BE2C (cell line): ENCODE measurements around the gene PNMA1.

Source experiments
- DNase-seq: peaks from one replicate; pipeline ENCODE4 v3.0.0-alpha.2; 2020
- H3K27me3 ChIP-seq: fragments of 250-450 bp; sonication (Bioruptor Pico); 2 replicates; pipeline ENCODE4 v1.5.1; 2020; ENCODE audit warnings: mild to moderate bottlenecking
- H3K36me3 ChIP-seq: fragments of 250-450 bp; sonication (Bioruptor Pico); 2 replicates; pipeline ENCODE4 v1.5.1; 2020; ENCODE audit warnings: mild to moderate bottlenecking
- H3K4me1 ChIP-seq: fragments of 250-450 bp; sonication (Bioruptor Pico); 2 replicates; pipeline ENCODE4 v1.5.1; 2020
- H3K4me3 ChIP-seq: 2 replicates; pipeline ENCODE4 v1.5.1; 2011; ENCODE audit warnings: low read depth, low read length
- H3K9me3 ChIP-seq: fragments of 250-450 bp; sonication (Bioruptor Pico); 2 replicates; pipeline ENCODE4 v1.5.1; 2020
- TF ChIP-seq, protein P1 (sequence below): IDR thresholded peaks from 2 replicates; pipeline ENCODE4 v1.5.1; 2012; ENCODE audit warnings: mild to moderate bottlenecking, low read depth, low read length

PNMA1 gene

DNA sequence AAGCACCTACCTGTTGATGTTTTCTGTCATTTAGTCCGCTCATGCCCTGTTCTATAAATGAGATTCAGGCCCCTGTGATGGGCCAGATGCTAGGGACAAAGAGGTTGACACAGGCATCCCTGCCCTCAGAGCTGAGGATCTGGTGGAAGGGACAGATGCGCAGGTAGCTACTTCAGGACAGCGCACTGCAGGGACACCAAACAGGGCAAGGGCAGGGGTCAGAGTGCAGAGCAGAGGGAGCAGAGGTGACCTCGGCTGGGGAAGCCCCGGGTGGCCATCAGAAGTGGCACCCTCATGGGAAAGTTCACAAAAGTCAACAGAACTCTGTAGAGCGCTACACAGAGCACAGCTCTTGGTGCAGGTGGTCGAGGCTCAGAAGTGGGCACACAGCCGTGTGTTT, 5.6 kb upstream of the PNMA1 start:
- TF ChIP-seq, protein P1, sequence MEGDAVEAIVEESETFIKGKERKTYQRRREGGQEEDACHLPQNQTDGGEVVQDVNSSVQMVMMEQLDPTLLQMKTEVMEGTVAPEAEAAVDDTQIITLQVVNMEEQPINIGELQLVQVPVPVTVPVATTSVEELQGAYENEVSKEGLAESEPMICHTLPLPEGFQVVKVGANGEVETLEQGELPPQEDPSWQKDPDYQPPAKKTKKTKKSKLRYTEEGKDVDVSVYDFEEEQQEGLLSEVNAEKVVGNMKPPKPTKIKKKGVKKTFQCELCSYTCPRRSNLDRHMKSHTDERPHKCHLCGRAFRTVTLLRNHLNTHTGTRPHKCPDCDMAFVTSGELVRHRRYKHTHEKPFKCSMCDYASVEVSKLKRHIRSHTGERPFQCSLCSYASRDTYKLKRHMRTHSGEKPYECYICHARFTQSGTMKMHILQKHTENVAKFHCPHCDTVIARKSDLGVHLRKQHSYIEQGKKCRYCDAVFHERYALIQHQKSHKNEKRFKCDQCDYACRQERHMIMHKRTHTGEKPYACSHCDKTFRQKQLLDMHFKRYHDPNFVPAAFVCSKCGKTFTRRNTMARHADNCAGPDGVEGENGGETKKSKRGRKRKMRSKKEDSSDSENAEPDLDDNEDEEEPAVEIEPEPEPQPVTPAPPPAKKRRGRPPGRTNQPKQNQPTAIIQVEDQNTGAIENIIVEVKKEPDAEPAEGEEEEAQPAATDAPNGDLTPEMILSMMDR = no peak
- Histone ChIP-seq H3K9me3 (no peaks in the 10 kb centered on the region), H3K4me1 (peaks cover 19% of the 10 kb centered on the region), H3K36me3 (peaks cover 64% of the 10 kb centered on the region), H3K4me3 (no peak overlapping the region), H3K27me3 (no peaks in the 10 kb centered on the region)
- DNase-seq = no peak

DNA sequence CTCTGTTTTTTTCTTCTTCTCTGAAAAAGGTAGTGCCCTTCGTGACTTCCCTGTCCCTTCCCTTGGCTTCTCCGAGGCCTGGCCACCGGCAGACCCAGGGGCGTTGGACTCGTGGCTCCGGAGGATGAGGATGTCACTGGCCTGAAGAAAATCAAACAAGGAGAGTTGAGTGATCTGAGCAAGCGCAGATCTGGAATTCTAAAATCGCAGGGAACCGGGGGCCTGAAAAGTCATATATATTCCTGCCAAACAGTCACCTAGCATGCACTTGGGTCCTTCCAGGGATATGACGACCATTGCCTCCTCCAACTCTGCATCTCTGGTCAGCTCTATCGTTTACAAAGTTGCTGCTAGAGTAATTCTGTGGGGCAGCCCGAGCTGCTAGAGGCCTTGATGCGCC, 5.2 kb upstream of the PNMA1 start:
- peaks cover 19% of the 10 kb centered on the region for H3K4me1 ChIP-seq
- TF ChIP-seq, protein P1 = no peak
- DNase-seq = no peak
- no peaks in the 10 kb centered on the region for H3K27me3 ChIP-seq
- no peak overlapping the region for H3K4me3 ChIP-seq
- peaks cover 60% of the 10 kb centered on the region for H3K36me3 ChIP-seq
- no peaks in the 10 kb centered on the region for H3K9me3 ChIP-seq

DNA sequence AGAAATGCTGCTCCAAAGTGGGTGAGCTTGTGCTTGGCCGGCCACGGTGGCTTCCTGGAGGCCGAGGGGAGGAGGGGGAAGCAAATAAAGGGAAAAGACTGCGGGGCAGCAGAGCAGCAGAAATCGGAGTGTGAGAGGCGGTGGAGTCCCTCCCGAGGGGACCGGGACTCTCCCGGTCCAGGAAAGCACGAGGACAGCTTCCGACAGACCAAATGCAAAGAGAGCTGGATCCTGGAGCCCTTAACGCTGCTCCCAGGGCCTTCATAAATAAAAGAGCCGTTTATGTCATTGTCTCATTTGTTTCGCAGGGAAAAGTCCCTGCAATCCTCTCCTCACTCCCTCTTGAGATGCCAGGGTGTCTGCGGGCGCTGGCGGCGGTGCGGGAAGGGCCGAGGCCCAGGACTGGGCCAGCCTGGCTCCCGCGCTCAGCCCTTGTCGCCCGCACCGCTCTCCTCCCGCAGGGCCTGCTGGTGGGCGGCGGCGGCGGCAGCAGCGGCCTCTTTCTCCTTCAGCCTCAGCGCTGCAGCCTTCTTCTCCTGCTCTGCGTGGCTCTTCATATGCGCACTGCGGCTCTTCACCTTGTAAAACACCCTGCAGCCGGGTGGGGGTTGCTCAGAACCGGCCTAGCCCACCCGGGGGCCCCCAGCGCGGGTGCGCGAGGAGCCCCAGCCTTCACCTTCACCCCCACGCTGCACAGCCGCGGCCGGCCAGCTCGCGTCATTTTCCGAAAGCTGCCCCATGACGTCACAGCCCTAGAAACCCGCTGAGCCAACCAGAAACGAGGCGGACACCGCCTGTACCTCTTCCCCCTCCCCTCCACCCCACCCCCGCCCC, 4.5 kb upstream of the PNMA1 start:
- H3K36me3 ChIP-seq = peaks cover 53% of the 10 kb centered on the region
- no peaks in the 10 kb centered on the region for H3K27me3 ChIP-seq
- no peaks in the 10 kb centered on the region for H3K9me3 ChIP-seq
- no peak for DNase-seq
- TF ChIP-seq, protein P1 = no peak
- peaks cover 15% of the 10 kb centered on the region for H3K4me1 ChIP-seq
- H3K4me3 ChIP-seq = no peak overlapping the region

DNA sequence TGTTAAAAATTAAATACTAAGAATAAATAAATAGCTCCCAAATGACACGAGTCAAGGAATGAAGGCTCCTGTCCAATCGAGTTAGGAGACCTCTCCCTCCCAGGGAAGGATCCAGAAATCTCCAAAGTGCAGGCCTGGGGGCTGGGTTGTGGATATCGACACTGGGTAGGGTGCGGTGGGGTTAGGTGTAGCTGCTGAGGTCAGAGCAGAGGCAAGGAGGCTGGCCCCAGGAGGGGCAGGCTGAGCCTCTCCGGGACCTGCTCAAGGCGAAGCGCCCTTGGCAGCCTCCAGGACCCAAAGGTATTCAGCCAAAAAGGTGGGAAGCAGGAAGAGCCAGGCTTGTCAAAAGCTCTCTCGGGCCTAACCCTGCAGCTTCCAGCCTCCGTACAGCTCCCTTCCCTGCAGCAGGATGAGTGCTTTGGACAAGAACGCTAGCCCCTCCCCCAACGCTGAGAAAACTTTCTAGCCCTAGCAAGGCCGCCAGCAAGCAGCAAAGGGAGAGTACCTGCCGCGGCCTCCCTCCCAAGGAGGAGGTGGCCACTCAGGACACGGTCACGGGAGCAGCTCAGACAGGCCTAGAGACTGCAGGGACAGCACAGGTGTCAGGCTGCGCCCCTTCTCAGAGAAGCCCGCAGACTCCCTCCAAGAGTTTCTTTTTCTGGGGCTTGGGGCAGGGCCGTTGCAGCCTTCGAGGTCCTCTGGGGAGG, 3.7 kb upstream of the PNMA1 start:
- no peaks in the 10 kb centered on the region for H3K9me3 ChIP-seq
- DNase-seq = no peak
- peaks cover 46% of the 10 kb centered on the region for H3K36me3 ChIP-seq
- no peaks in the 10 kb centered on the region for H3K27me3 ChIP-seq
- H3K4me3 ChIP-seq = no peak overlapping the region
- H3K4me1 ChIP-seq = peaks cover 15% of the 10 kb centered on the region
- TF ChIP-seq, protein P1 = no peak

DNA sequence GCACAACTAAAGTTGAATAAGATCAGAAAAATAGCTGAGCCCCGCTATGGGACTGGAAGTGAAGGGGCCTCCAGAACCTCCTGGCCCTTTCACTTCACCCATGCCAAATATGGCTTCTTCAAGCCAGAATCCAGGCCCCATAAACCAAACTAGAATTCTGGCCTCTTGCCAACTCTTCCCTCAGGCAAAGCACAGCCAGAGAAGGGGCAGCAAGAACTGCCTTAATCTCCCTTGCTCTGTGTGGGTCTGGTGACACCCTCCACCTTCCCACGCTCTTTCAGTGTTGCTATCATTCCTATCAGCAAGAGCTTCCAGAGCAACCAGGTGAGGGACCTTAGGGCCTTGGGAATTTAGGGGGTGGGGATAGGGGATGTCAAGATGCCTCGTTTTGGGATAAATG, 3.1 kb upstream of the PNMA1 start:
- DNase-seq = peak; percentile 79
- TF ChIP-seq, protein P1 = no peak
- no peak overlapping the region for H3K4me3 ChIP-seq
- H3K4me1 ChIP-seq = peaks cover 15% of the 10 kb centered on the region
- H3K36me3 ChIP-seq = peaks cover 40% of the 10 kb centered on the region
- no peaks in the 10 kb centered on the region for H3K27me3 ChIP-seq
- H3K9me3 ChIP-seq = no peaks in the 10 kb centered on the region

DNA sequence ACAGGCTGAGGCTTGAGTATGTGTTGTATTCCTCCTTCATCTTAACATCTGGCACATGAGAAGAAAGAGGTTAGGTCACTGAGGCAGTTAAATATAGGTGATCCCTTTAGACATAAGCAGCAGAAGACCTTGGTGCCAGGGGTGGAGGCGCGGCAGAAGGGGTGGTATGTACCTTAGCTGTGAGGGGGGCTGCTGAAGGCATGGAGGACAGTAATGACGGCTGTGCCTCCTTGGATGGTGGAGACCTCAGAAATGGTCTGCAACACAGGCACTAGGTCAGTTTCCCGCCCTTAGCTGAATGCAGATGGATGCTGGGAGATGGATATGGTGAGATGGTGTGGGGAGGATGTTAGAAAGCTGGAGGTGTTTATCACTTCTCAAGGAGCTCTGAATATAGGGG, 1.5 kb upstream of the PNMA1 start:
- TF ChIP-seq, protein P1 = no peak
- Histone ChIP-seq H3K27me3 (no peaks in the 10 kb centered on the region), H3K4me1 (peaks cover 15% of the 10 kb centered on the region), H3K36me3 (peaks cover 26% of the 10 kb centered on the region), H3K4me3 (no peak overlapping the region), H3K9me3 (no peaks in the 10 kb centered on the region)
- no peak for DNase-seq
